ENCODE measurements around the gene HABP4.

The HABP4 gene

GRCh38 chr9:96478829-96479371 is 28.9 kb downstream of the HABP4 start:
- DNase-seq: no peak

GRCh38 chr9:96480736-96481135 is 30.8 kb downstream of the HABP4 start:
- DNase-seq: no peak

DNA sequence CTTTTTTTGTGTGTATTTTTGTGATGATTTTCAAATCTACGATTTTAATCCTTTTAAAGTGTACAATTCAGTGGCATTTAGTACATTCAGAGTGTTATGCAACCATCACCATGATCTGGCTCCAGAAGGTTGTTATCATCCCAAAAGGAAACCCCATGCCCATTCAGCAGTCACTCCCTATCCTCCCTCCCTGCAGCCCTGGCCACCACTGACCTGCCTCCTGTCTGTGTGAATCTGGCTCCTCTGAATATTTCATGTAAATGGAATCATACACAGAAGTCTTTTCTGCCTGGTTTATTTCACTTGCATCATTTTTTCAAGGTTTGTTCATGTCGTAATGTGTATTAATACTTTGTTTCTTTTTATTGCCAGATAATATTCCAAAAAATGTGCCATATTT is 32.5 kb downstream of the HABP4 start:
- no peak for DNase-seq

DNA sequence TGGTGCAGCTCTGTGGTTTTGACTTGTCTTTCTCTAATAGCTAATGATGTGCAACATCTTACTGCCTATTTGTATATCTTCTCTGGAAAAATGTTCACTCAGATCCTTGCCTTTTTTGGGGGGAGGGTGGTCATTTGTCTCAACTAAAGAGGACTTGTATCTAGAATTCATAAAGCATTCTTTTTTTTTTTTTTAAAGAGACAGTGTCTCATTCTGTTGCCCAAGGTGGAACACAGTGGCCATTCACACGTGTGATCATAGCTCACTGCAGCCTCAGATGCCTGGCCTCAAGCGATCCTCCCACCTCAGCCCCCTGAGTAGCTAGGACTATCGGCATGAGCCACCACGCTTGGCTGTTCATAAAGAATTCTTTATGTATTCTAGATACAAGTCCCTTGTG is 33.2 kb downstream of the HABP4 start:
- no peak for DNase-seq

DNA sequence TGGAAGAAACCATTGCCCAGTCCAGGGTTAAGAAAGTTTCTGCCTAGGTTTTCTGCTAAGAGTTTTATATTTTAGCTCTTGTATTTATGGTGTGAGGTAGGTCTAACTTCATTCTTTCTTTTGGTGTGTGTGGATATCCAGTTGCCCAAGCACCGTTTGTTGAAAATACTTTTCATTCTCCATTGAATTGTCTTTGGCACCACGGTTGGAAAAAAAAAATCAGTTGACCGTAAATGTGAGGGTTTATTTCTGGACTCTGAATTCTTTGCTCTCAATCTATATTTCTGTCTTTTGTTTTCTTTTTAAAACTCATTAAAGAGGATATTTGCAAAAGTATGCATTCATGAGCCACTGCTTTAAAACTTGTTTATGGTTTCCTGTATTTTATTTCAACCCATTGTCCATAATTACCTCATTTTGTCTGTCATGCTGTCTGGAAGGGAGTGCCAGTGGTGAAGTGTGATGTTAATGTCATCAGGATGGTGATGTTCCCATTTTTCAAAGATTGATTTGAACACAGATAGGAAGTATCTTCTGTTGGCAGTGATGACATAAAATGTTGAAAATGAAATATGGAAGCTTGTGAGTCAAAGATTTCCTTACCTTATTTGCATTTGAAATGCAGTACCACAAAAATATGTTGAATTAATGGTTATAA is 33.9 kb downstream of the HABP4 start:
- DNase-seq: peak; percentile 33 to 47

DNA sequence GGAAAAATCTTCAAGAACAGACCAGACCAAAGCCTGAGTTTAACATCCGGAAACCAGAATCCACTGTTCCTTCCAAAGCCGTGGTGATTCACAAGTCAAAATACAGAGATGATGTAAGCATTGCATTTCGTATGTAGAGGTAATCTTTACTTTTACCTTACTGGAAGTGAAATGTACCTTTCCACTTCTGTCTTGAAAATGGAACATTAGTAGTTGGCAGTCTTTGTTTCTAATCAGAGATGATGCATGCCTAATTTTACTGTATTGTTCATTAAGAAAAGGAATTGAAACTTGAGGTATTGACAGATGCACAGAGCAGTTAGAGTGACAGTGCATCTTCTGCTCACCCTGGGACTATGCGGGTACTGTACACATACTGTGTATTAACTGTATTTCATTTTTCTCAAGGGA is 34.6 kb downstream of the HABP4 start:
- no peak for DNase-seq

DNA sequence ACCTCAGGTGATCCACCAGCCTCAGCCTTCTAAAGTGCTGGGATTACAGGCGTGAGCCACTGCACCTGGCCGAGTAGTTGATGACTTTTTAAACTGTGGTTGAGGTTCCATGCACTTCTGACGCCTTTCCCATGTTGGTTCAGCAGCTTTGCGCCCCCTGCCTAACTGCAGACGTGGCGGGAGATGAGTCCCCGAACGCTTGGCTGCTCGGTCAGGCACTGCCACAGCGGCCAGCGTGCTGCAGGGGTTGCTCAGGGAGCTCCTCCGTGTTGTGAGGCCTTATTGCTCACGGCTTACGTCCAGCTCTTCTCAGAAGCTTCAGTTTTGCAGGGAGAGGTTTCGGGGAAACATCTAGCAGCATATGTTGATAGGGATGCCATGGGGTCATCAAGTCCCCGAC is 35.3 kb downstream of the HABP4 start:
- DNase-seq: no peak

DNA sequence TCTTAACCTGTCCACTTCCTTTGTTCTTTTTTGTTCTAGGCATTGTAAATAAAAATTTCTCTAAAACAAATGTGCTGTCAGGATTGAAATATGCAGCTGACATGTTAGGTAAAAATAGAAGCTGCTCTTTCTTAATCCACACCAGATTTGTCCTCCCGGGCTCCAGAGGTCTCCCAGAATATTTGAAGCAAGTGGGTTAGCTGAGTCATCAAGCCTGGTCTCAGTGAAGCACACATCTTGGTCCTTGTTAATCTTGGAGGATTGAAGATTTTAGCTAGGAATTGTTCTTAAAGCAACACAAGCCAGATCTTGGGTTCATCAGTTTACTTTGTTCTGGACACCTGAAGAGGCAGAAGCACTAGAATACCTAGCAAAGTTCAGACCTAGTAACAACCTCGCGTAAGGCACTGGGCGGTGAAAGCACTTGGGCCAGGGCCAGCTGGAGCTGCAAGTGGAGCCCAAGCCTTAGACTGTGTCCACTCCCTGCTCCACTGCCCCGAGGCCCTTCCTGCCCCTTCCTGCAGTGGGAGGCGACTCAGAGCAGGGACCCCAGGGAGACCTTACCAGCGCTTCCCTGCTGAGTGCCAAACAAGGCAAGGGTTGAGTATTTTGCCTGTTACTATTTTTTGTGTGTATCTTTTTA is 36.5 kb downstream of the HABP4 start:
- no peak for DNase-seq

DNA sequence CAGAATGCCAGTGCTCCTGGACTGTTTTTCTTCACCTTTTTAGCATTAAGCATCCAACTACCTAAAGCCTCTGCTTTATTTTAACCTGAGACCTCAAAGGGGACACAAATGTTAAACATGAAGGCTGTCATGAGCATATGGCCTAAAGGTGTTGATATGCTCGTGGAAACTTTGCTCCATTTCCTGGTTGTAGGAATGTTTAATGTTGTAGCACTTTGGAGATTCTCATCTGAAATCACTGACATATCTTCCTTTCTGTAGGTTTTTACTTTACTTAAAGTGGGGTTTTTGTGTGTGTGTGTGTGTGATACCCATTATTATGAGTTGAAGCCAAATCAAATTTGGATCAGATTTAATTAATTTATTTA is 37.0 kb downstream of the HABP4 start:
- DNase-seq: no peak

GRCh38 chr9:96487949-96488348 is 38.0 kb downstream of the HABP4 start:
- no peak for DNase-seq

GRCh38 chr9:96489482-96489979 is 39.6 kb downstream of the HABP4 start:
- no peak for DNase-seq

DNA sequence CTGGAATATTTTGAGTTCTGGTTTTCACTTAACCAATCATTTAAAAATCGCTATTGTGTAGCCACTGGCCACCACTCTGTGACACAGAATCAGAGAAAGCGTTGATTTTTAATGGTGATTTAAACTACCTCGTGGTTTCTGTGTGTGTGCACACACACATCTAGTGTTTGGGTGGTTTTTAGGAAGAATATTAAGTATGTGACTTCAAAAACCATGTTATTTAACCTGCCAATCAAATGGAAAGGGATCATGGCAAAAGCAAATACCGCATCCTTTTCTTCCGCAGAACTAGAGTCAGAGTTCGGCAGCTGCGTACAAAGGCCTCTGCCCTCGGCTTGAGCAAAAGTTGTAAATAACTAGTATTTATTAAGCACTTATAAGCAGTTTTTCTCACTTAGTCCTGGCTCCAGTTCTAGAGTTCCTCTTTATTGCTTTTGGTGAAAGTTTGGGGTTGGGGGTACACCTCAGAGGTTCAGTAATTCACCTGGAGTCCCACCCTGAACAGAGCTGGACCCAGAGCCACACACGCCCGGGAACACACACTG is 40.6 kb downstream of the HABP4 start:
- DNase-seq: no peak

- DNase-seq: no peak
Measured at GRCh38 chr9:96491079-96491879, 41.3 kb downstream of the HABP4 start.

DNA sequence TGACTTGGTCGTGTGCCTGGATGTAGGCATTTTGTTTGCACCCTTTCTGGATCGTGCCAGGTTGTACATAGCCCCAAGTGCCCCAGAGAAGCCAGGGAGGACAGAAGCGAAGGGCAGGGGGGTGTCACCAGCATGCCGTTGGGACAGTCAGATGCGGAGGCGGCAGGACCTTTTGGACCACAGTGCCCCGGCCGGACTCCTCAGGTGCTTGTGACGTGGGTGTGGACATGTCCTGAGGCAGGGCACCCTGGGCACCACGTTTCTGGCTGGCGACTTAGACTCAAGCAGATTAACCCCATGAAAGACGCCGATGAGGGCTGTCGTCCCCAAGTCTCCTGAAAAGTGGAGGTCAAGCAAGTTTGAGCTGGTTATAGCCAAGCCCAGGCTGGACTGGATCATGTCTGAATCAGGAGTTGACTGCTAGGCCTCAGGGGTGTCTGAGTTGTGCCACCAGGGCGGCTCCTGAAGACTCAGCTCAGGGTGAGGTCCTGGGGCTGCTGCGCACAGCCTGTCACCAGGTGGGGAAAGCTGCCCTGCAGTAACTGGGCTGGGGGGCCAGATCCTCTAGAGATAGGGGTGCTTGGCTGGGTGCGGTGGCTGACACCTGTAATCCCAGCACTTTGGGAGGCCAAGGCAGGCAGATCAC is 42.0 kb downstream of the HABP4 start:
- no peak for DNase-seq

DNA sequence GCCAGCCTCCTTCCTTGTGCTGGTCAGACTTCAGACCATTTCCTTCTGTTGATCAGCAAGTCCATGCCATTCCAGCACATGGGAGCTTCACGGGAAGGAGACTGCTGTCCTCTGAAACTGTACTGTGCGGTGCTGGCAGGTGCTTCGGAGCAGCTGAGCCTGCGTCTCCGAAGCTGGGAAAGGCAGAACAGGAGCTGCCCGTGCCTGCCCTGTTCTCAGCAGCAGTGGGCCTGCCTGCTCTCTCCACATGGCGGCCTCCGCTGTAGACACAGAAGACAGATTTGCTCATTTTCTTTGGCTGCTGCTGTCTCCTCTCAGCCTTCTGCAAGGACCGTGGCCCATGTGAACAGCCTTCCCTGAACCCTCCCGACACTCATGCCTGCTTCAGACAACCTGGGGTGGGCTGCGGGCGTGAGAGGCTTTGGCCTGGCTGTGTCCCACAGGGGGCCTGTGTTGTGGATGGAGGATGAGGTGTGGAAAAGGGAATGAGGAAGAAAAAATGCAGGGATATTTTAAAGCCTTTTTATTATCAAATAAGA is 43.1 kb downstream of the HABP4 start:
- DNase-seq: no peak

DNA sequence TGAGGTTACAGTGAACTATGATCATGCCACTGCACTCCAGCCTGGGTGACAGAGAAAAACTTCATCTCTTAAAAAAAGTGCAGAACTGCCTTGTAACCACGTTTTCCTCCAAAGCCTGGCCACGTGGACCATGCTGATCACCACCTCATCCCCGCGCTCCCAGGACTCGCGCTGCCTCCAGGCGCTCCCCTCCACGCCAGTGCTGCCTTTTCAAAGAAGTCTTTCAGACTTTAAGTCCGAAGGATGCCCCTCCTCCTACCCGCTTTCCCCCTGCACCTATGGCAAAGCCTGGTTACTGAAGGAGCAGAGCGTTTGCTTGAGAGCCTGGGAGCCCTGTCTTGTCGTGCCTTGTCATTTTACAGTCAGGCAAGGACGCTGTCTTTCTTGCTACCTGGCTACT is 43.8 kb downstream of the HABP4 start:
- DNase-seq: no peak

DNA sequence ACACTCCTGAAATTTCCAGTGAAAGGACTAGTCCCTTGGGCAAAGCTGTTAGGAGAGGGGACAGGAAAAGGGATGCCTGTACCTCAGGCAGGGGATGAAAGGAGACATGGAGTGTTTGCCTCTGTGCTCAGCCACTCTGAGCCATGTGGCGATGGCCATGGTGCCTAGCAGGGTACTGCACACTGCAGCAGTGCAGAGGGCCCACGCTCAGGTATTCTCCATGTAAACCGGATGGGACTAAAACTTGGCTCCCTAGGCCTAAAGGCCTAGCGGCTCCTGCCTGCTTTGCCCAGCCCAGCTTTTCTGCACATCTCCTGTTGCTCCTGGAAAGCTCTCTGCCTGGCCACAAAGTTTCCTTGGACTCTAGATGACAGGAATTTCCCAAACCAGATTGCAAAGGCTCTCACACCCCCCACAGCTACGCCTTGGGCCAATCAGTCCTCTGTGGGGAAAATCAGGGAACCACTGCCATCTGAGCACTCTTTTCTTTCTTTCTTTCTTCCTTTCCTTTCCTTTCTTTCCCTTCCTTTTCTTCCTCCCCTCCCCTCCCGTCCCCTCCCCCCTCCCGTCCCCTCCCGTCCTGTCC is 44.3 kb downstream of the HABP4 start:
- DNase-seq: no peak

DNA sequence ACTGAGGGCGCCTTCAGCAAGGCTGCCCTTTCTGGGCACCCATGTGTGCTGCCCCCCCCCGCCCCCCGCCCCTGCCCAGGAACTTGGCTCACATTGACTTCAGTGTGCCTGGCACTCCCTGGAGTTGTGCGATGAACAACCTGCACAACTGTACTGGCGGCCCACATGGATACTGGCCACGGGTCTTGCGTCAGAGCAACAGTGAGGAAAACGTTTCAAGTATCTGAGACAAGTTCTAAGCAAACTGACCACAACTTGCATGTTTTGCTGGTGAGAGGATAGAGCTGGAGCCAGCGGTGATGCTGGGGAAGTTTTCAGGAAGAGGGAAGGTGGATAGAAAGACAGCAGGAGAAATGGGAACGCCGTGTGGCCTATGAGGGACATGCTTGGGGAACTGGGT is 45.4 kb downstream of the HABP4 start:
- no peak for DNase-seq

GRCh38 chr9:96496368-96497116 is 46.6 kb downstream of the HABP4 start:
- no peak for DNase-seq

DNA sequence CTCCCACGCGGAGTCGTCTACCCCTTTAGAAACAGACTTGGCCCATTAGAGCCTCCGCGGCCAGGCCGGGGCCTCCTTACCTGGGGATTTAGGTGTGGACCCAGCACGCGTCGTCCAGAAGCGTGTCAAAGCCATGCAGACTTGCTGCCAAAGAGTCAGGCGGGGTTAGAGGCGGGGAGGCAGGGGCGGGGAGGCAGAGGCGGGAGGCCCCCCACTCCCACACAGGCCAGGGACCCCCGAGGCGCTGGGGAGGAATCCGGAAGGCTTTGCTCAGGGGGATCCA is 47.1 kb downstream of the HABP4 start:
- no peak for DNase-seq

DNA sequence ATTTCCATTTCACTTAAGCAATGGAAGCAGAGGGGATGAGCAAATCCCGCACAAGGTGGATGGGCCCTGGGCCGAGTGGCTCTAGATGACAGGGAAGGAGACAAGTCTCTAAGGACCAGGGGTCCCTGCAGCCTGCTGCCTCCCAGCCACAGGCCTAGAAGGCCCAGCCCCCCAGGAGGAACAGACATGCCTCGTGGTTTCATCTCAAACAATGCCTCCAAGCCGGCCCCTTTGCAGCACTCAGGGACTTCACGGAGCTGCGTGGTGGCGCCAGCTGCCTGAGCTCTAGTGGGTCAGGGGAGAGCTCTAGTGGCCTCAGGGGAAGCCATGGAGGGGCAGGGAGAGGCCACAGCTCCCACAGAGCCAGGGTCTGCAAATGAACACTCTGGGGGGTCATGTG is 48.8 kb downstream of the HABP4 start:
- no peak for DNase-seq

- no peak for DNase-seq
Measured at GRCh38 chr9:96499257-96499656, 49.3 kb downstream of the HABP4 start.

Measured in inflammatory macrophage (primary cell).